Mucosa of rectum (tissue), 2 donors: ENCODE results near the gene RPE65.
"Not testable (repeated sequence)": the region's sequence is repeated elsewhere in the genome, so short reads cannot be mapped to it uniquely, and the experiment has no call there.

Experiments used
- H3K27ac ChIP-seq, 2 donors: one replicate each; pipeline ENCODE4 v1.7.0; 2013; ENCODE audit warnings: inconsistent platforms in 2 of 2, low read depth in 2 of 2, low read length in 2 of 2
- H3K27me3 ChIP-seq, 2 donors: one replicate each; pipeline ENCODE4 v1.7.0; 2013; ENCODE audit warnings: low read length in 2 of 2; ENCODE audit not compliant: control insufficient read depth in 2 of 2, insufficient read depth in 2 of 2
- H3K36me3 ChIP-seq, 2 donors: one replicate each; pipeline ENCODE4 v1.7.0; 2013; ENCODE audit warnings: low read length in 2 of 2; ENCODE audit not compliant: control insufficient read depth in 2 of 2, insufficient read depth in 2 of 2
- H3K4me1 ChIP-seq, 2 donors: one replicate each; pipeline ENCODE4 v1.7.0; 2013; ENCODE audit warnings: low read length in 2 of 2, mild to moderate bottlenecking in 1 of 2; ENCODE audit not compliant: control insufficient read depth in 2 of 2, insufficient read depth in 2 of 2
- H3K4me3 ChIP-seq, 2 donors: one replicate each; pipeline ENCODE4 v1.7.0; 2013; ENCODE audit warnings: low read length in 2 of 2
- H3K9ac ChIP-seq, 2 donors: one replicate each; pipeline ENCODE4 v1.7.0; 2013; ENCODE audit warnings: low read length in 2 of 2, low read depth in 1 of 2, mild to moderate bottlenecking in 1 of 2
- H3K9me3 ChIP-seq, 2 donors: one replicate each; pipeline ENCODE4 v1.7.0; 2013; ENCODE audit warnings: low read length in 2 of 2; ENCODE audit not compliant: control insufficient read depth in 2 of 2
- donor health status: healthy.
- donor health status: Normal muscosa, but diverticular disease.

Gene RPE65

DNA sequence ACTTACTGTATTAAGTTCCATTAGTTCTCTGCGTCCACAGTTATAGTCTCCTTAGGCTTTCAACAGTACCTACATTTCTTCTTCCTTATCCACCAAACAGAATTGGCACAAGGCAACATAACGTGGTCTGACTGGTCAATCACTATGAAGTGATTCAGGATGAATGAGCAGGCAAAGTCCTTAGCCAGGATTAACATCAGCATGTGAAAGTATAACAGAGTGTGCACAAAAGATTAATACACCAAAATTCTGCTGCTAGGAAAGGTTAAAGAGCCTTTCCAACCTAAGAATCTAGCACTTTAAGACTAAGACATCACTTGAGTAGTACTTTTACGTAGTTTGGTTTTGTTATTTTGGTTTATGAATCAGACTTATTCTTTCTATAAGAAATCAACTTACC is 31.3 kb upstream of the RPE65 start:
- Histone ChIP-seq H3K27ac (no peak overlapping the region), H3K4me1 (no peaks in the 10 kb centered on the region), H3K36me3 (peaks cover 0 to 4% of the 10 kb centered on the region in 2 donors), H3K27me3 (no peaks in the 10 kb centered on the region), H3K4me3 (no peak overlapping the region), H3K9ac (no peak overlapping the region), H3K9me3 (no peaks in the 10 kb centered on the region)

DNA sequence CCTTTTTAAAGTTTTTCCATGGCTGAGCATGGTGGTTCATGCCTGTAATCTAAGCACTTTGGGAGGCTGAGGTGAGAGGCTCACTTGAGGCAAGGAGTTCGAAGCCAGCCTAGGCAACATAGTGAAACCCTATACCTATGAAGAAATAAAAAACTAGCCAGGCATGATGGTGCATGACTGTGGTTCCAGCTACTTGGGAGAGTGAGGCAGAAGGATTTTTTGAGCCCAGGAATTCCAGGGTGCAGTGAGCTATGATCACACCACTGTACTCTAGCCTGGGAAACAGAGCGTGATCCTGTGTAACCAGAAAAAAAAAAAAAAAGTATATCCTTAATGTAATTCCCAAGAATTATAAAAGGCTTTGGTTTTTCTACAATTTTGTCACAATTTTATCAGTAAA is 29.7 kb upstream of the RPE65 start:
- no peak overlapping the region for H3K4me3 ChIP-seq

GRCh38 chr1:68478662-68479061 is 28.9 kb upstream of the RPE65 start:
- H3K27ac ChIP-seq: no peak overlapping the region
- no peaks in the 10 kb centered on the region for H3K27me3 ChIP-seq
- no peak overlapping the region for H3K9ac ChIP-seq
- H3K9me3 ChIP-seq: no peaks in the 10 kb centered on the region
- H3K36me3 ChIP-seq: peaks cover 0 to 4% of the 10 kb centered on the region in 2 donors
- H3K4me3 ChIP-seq: no peak overlapping the region
- no peaks in the 10 kb centered on the region for H3K4me1 ChIP-seq

More for the DNA sequence above, 29.7 kb upstream of the RPE65 start:
- Histone ChIP-seq H3K27me3 (no peaks in the 10 kb centered on the region), H3K9me3 (no peaks in the 10 kb centered on the region), H3K9ac (no peak overlapping the region), H3K27ac (no peak overlapping the region), H3K4me1 (no peaks in the 10 kb centered on the region), H3K36me3 (peaks cover 0 to 4% of the 10 kb centered on the region in 2 donors)

- not testable (repeated sequence) for H3K9ac ChIP-seq, H3K27ac ChIP-seq, H3K9me3 ChIP-seq, H3K4me3 ChIP-seq, H3K36me3 ChIP-seq, H3K27me3 ChIP-seq, H3K4me1 ChIP-seq
Measured at GRCh38 chr1:68476626-68477025, 26.9 kb upstream of the RPE65 start.

GRCh38 chr1:68473060-68473459 is 23.3 kb upstream of the RPE65 start:
- Histone ChIP-seq H3K4me1 (no peaks in the 10 kb centered on the region), H3K27ac (no peak overlapping the region), H3K9ac (no peak overlapping the region), H3K27me3 (no peaks in the 10 kb centered on the region), H3K9me3 (no peaks in the 10 kb centered on the region), H3K36me3 (no peaks in the 10 kb centered on the region), H3K4me3 (no peak overlapping the region)

DNA sequence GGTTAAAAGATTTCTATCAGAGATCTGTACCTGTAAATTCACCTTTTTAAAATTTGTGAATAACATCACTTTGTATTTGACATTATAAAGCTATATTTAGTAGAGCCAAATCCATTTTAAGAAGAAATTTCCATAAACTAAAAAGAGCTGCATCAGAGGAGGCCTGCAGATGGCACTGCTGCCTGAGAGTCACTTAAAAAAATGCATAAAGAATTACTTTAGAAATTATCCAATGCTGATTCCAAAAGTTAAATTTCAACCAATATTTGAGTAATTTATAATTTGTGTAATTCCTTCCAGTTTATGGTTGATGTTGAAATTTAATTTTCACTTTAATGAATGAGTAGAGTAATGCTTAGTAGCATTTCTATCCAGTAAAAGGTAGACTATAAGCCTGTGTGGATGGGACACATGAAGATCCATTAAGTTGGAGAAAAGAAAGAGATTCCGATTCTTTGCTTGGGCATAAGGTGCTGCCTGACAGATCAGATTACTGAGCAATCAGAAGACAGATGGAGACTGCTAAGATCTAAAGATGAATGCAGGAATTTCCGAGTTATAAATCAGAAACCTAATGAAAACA is 20.7 kb upstream of the RPE65 start:
- H3K4me1 ChIP-seq: no peaks in the 10 kb centered on the region
- H3K9ac ChIP-seq: no peak overlapping the region

DNA sequence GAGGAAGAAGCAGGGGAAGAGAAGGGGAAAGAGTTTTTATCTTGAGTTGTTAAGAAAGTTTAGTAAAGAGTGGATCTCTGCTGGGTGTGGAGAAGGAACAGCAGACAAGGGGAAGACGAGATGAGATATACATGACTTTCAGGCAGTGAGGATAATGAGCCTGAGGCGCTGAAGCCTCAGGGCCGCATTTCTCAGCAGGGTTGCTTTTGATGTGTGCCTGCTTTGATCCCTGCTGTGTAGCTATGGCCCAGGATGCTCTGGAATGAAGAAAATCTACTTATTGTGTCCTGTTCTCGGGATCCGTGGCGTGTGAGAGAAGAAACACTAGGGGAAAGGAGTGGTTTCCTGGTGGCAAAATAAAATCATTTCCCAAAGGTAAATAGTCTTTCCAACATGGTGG is 15.1 kb upstream of the RPE65 start:
- Histone ChIP-seq H3K36me3 (no peaks in the 10 kb centered on the region), H3K27ac (no peak overlapping the region), H3K4me3 (no peak overlapping the region), H3K9ac (no peak overlapping the region), H3K9me3 (no peaks in the 10 kb centered on the region), H3K27me3 (peaks cover 0 to 5% of the 10 kb centered on the region in 2 donors), H3K4me1 (no peaks in the 10 kb centered on the region)

More for the DNA sequence above, 20.7 kb upstream of the RPE65 start:
- Histone ChIP-seq H3K27ac (no peak overlapping the region), H3K4me3 (no peak overlapping the region), H3K36me3 (no peaks in the 10 kb centered on the region), H3K27me3 (no peaks in the 10 kb centered on the region), H3K9me3 (no peaks in the 10 kb centered on the region)

- H3K27me3 ChIP-seq: peaks cover 0 to 5% of the 10 kb centered on the region in 2 donors
- no peaks in the 10 kb centered on the region for H3K36me3 ChIP-seq
- no peak overlapping the region for H3K4me3 ChIP-seq
- no peak overlapping the region for H3K27ac ChIP-seq
- H3K9me3 ChIP-seq: no peaks in the 10 kb centered on the region
- H3K4me1 ChIP-seq: no peaks in the 10 kb centered on the region
- no peak overlapping the region for H3K9ac ChIP-seq
Measured at GRCh38 chr1:68460935-68461334, 11.2 kb upstream of the RPE65 start.

DNA sequence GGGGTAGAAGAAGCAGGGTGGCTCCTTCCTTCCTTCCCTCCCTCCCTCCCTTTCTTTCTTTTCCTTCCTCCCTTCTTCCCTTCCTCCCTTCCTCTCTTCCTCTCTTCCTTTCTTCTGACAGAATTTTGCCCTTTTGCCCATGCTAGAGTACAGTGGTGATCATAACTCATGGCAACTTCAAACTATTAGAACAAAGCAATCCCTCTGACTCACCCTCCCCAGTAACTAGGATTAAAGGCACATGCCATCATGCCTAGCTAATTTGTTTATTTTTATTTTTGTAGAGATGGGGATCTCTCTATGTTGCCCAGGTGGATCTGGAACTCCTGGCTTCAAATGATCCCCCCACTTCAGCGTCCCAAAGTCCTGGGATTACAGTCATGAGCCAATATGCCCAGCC is 10.0 kb upstream of the RPE65 start:
- Histone ChIP-seq H3K9ac (no peak overlapping the region), H3K4me3 (no peak overlapping the region), H3K36me3 (no peaks in the 10 kb centered on the region), H3K27ac (no peak overlapping the region), H3K9me3 (no peaks in the 10 kb centered on the region), H3K4me1 (no peaks in the 10 kb centered on the region), H3K27me3 (no peaks in the 10 kb centered on the region)

GRCh38 chr1:68459091-68459490 is 9.3 kb upstream of the RPE65 start:
- H3K4me3 ChIP-seq: no peak overlapping the region
- no peak overlapping the region for H3K27ac ChIP-seq
- H3K36me3 ChIP-seq: no peaks in the 10 kb centered on the region
- no peaks in the 10 kb centered on the region for H3K4me1 ChIP-seq
- no peaks in the 10 kb centered on the region for H3K9me3 ChIP-seq
- no peak overlapping the region for H3K9ac ChIP-seq
- H3K27me3 ChIP-seq: no peaks in the 10 kb centered on the region

- no peak overlapping the region for H3K27ac ChIP-seq
- no peaks in the 10 kb centered on the region for H3K4me1 ChIP-seq
- no peaks in the 10 kb centered on the region for H3K27me3 ChIP-seq
- no peak overlapping the region for H3K9ac ChIP-seq
- H3K4me3 ChIP-seq: no peak overlapping the region
- H3K9me3 ChIP-seq: no peaks in the 10 kb centered on the region
- H3K36me3 ChIP-seq: no peaks in the 10 kb centered on the region
Measured at GRCh38 chr1:68456202-68456601, 6.4 kb upstream of the RPE65 start.
